22Rv1 (cell line): ENCODE results near the gene HARBI1.

Source experiments
- CTCF ChIP-seq: fragments of 450-650 bp; IDR thresholded peaks from 2 replicates; pipeline ENCODE4 v1.5.1; 2017; ENCODE audit warnings: mild to moderate bottlenecking
- ZFX ChIP-seq: fragments of 450-650 bp; IDR thresholded peaks from 2 replicates; pipeline ENCODE4 v1.6.1; 2017; ENCODE audit warnings: antibody characterized with exemption, borderline replicate concordance

DNA sequence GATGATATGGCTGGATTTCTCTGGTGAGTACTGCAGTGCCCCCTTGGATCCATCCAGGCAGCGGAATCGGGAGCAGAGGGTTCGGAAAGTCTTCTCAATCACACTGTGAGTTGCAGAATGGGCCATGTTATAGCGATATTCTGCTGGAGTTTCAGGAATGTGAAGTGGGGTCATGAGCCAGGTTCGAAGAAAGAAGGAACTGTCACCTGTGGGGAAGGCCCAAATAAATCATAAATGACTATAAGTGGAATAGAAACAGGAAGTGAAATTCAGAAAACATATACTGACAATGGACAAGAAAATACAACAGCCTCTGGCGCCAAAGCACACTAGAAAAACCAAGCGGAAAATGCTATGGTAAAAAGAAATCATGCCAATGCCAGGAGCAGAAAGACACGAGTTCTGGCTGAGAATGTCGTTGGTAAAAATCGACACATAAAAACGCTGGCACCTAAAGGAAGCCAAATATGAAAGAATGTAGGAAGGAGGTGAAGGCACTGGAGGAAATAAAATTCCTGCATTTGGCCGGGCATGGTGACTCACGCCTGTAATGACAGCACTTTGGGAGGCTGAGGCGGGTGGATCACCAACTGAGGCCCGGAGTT is 13.2 kb downstream of the HARBI1 start:
- TF ChIP-seq CTCF (no peak), ZFX (no peak)
